HepG2 (cell line): ENCODE results near the gene ZNF367. TPM values are rescaled to one million over a fixed set of nuclear protein-coding genes. Genes with fewer than 3 reads are reported as not detected.
A peak's percentile ranks its signal among the peaks of the same experiment; 100 is the strongest.

Source experiments
- BCL6 ChIP-seq: IDR thresholded peaks from 2 replicates; pipeline ENCODE4 v1.6.1; 2016; ENCODE audit warnings: missing genetic modification reagents, missing compliant biosample characterization
- BRCA1 ChIP-seq: sonication (generic); formaldehyde crosslinking; IDR thresholded peaks from 2 replicates; pipeline ENCODE4 v1.4.0; 2020; ENCODE audit warnings: missing genetic modification reagents
- ELF4 ChIP-seq: sonication (generic); formaldehyde crosslinking; IDR thresholded peaks from 2 replicates; pipeline ENCODE4 v1.5.0; 2020; ENCODE audit warnings: missing genetic modification reagents, mild to moderate bottlenecking, moderate library complexity, borderline replicate concordance
- HOXA3 ChIP-seq: sonication (generic); formaldehyde crosslinking; IDR thresholded peaks from 2 replicates; pipeline ENCODE4 v1.5.0; 2020; ENCODE audit warnings: missing genetic modification reagents
- IRF2 ChIP-seq: IDR thresholded peaks from 2 replicates; pipeline ENCODE4 v1.6.1; 2018; ENCODE audit warnings: missing genetic modification reagents, missing compliant biosample characterization
- KMT2B ChIP-seq: IDR thresholded peaks from 2 replicates; pipeline ENCODE4 v1.6.1; 2016; ENCODE audit warnings: missing genetic modification reagents, missing compliant biosample characterization
- MXI1 ChIP-seq: IDR thresholded peaks from 3 replicates; pipeline ENCODE4 v1.6.1; 2012; ENCODE audit warnings: low read depth, low read length, inconsistent platforms, borderline replicate concordance
- RXRB ChIP-seq: IDR thresholded peaks from 2 replicates; pipeline ENCODE4 v1.6.1; 2016; ENCODE audit warnings: borderline replicate concordance, missing genetic modification reagents, missing compliant biosample characterization
- TAF1 ChIP-seq: sonication (generic); formaldehyde crosslinking; IDR thresholded peaks from 2 replicates; pipeline ENCODE4 v1.4.0; 2020; ENCODE audit warnings: missing genetic modification reagents
- ZBTB21 ChIP-seq: sonication (generic); formaldehyde crosslinking; IDR thresholded peaks from 2 replicates; pipeline ENCODE4 v1.4.0; 2020; ENCODE audit warnings: missing genetic modification reagents
- ZBTB38 ChIP-seq: sonication (generic); formaldehyde crosslinking; IDR thresholded peaks from 2 replicates; pipeline ENCODE4 v1.5.1; 2020; ENCODE audit warnings: mild to moderate bottlenecking, missing genetic modification reagents
- ZNF20 ChIP-seq: sonication (generic); formaldehyde crosslinking; IDR thresholded peaks from 2 replicates; pipeline ENCODE4 v1.4.0; 2020; ENCODE audit warnings: mild to moderate bottlenecking, moderate library complexity, missing genetic modification reagents
- ZNF331 ChIP-seq: sonication (generic); formaldehyde crosslinking; IDR thresholded peaks from 2 replicates; pipeline ENCODE4 v1.4.0; 2020; ENCODE audit warnings: missing genetic modification reagents
- ZNF451 ChIP-seq: sonication (generic); formaldehyde crosslinking; IDR thresholded peaks from 2 replicates; pipeline ENCODE4 v1.5.0; 2020; ENCODE audit warnings: mild to moderate bottlenecking, missing genetic modification reagents
- ZNF564 ChIP-seq: sonication (generic); formaldehyde crosslinking; IDR thresholded peaks from 2 replicates; pipeline ENCODE4 v1.8.1; 2023; ENCODE audit warnings: mild to moderate bottlenecking, missing genetic modification reagents
- ZNF670 ChIP-seq: sonication (generic); formaldehyde crosslinking; IDR thresholded peaks from 2 replicates; pipeline ENCODE4 v1.8.0; 2022; ENCODE audit warnings: mild to moderate bottlenecking, missing genetic modification reagents, borderline replicate concordance
- ZNF746 ChIP-seq: sonication (generic); formaldehyde crosslinking; IDR thresholded peaks from 2 replicates; pipeline ENCODE4 v1.8.0; 2022; ENCODE audit warnings: mild to moderate bottlenecking, missing genetic modification reagents
- ZNF839 ChIP-seq: sonication (generic); formaldehyde crosslinking; IDR thresholded peaks from 2 replicates; pipeline ENCODE4 v1.4.0; 2020; ENCODE audit warnings: missing genetic modification reagents, mild to moderate bottlenecking, borderline replicate concordance
- ZZZ3 ChIP-seq: sonication (generic); formaldehyde crosslinking; IDR thresholded peaks from 2 replicates; pipeline ENCODE4 v1.4.0; 2020; ENCODE audit warnings: missing genetic modification reagents, mild to moderate bottlenecking, borderline replicate concordance
- polyA plus RNA-seq, 8 experiments: library from polyadenylated mRNA; depleted of rRNA in 3 of 8; stranded (reverse) in 7 of 8; unstranded in 1 of 8; fragments of >200 nt; fragmentation: Illumina TruSeq in 4 of 8; extraction: Trizol in 4 of 8; gene quantifications; 2 replicates each; pipeline versions ENCODE4 v1.2.1 to v1.2.3, GENCODE V29; 2011 to 2016; ENCODE audit warnings: low read depth in 4 of 8, missing spikeins in 1 of 8, mixed read lengths in 1 of 8; ENCODE audit not compliant: insufficient read depth in 1 of 8
- total RNA-seq, 5 experiments: library from RNA; depleted of rRNA; stranded (reverse); fragments of >200 nt; fragmentation: Illumina TruSeq; extraction: Trizol; gene quantifications; 2 replicates each; pipeline ENCODE4 v1.2.3, GENCODE V29; 2016; ENCODE audit warnings: low read depth in 1 of 5
- TF ChIP-seq, protein P1 (sequence below): sonication (generic); formaldehyde crosslinking; IDR thresholded peaks from 2 replicates; pipeline ENCODE4 v1.4.0; 2020; ENCODE audit warnings: missing genetic modification reagents
- TF ChIP-seq, protein P2 (sequence below): sonication (generic); formaldehyde crosslinking; IDR thresholded peaks from 2 replicates; pipeline ENCODE4 v1.4.0; 2020; ENCODE audit warnings: low read depth, mild to moderate bottlenecking, missing genetic modification reagents
- TF ChIP-seq, protein P3 (sequence below): sonication (generic); formaldehyde crosslinking; IDR thresholded peaks from 2 replicates; pipeline ENCODE4 v1.4.0; 2020; ENCODE audit warnings: missing genetic modification reagents
- TF ChIP-seq, protein P4 (sequence below): sonication (generic); formaldehyde crosslinking; IDR thresholded peaks from 2 replicates; pipeline ENCODE4 v1.8.1; 2023; ENCODE audit warnings: mild to moderate bottlenecking, missing genetic modification reagents

The ZNF367 gene
- total and polyA plus RNA-seq, 2 of the 13 experiments (the other 11 are each of a cell fraction or from before 2014, with no cell fraction given): 2.9 to 7.7 TPM

DNA sequence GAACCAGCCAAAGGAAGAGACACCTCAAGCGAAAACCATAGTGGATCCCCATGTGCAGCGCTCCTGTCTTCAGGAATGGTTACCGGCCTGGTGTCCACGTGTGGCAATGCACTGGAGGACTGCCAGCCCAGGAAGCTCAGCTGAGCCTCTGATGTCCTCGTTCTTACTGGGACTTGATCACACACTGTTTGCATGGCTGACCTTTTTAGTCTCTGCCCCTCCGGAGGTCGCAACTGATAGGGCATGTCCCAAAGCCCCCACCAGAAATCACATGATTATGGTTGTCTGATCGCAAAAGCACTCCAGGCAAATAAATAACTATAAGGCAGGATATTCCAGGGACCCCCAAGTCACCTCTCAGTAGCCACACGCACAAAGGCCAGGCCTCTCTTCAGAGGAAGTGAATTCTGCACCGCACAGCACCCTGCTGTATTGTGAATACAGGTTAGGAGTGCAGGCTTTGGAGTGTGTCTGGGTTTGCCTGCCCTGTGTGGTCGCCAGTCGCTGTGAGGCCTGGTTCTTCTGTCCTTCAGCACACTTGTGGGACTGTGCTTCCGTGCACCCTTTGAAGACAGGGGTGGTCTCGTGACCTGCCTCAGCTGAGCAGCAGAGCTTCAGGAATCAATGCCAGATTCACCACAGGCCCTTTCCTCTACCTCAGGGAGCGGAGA, 18.4 kb upstream of the ZNF367 start (continued):
- TF ChIP-seq, protein P1, sequence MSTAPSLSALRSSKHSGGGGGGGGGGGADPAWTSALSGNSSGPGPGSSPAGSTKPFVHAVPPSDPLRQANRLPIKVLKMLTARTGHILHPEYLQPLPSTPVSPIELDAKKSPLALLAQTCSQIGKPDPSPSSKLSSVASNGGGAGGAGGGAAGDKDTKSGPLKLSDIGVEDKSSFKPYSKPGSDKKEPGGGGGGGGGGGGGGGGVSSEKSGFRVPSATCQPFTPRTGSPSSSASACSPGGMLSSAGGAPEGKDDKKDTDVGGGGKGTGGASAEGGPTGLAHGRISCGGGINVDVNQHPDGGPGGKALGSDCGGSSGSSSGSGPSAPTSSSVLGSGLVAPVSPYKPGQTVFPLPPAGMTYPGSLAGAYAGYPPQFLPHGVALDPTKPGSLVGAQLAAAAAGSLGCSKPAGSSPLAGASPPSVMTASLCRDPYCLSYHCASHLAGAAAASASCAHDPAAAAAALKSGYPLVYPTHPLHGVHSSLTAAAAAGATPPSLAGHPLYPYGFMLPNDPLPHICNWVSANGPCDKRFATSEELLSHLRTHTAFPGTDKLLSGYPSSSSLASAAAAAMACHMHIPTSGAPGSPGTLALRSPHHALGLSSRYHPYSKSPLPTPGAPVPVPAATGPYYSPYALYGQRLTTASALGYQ: 0 out of 2 replicates have a peak, but pooled peaks have one; percentile 49
- TF ChIP-seq IRF2 (CRISPR knock-in tag) (peak; percentile 86), ZNF746 (CRISPR knock-in tag) (0 out of 2 replicates have a peak, but pooled peaks have one; percentile 68), KMT2B (CRISPR knock-in tag) (no peak; the same call in 1 of the 2 replicates), BRCA1 (CRISPR knock-in tag) (peak; percentile 49; the same call in 1 of the 2 replicates), ZNF451 (CRISPR knock-in tag) (peak; percentile 67; the same call in 1 of the 2 replicates), ZBTB38 (CRISPR knock-in tag) (peak; percentile 87; the same call in 1 of the 2 replicates), ZZZ3 (CRISPR knock-in tag) (peak; percentile 64; the same call in 1 of the 2 replicates), RXRB (CRISPR knock-in tag) (peak; percentile 87), ELF4 (CRISPR knock-in tag) (peak; percentile 66; the same call in 1 of the 2 replicates), MXI1 (peak; percentile 90; the same call in 1 of the 3 replicates), ZBTB21 (CRISPR knock-in tag) (peak; percentile 38; the same call in 1 of the 2 replicates), ZNF564 (CRISPR knock-in tag) (no peak), BCL6 (CRISPR knock-in tag) (peak; percentile 48; the same call in 1 of the 2 replicates), ZNF670 (CRISPR knock-in tag) (peak; percentile 60; the same call in 1 of the 2 replicates), ZNF839 (CRISPR knock-in tag) (0 out of 2 replicates have a peak, but pooled peaks have one; percentile 63), ZNF331 (CRISPR knock-in tag) (peak; percentile 48; the same call in 1 of the 2 replicates), TAF1 (CRISPR knock-in tag) (peak; percentile 45), HOXA3 (CRISPR knock-in tag) (peak; percentile 75; the same call in 1 of the 2 replicates), ZNF20 (CRISPR knock-in tag) (no peak)
- TF ChIP-seq, protein P2, sequence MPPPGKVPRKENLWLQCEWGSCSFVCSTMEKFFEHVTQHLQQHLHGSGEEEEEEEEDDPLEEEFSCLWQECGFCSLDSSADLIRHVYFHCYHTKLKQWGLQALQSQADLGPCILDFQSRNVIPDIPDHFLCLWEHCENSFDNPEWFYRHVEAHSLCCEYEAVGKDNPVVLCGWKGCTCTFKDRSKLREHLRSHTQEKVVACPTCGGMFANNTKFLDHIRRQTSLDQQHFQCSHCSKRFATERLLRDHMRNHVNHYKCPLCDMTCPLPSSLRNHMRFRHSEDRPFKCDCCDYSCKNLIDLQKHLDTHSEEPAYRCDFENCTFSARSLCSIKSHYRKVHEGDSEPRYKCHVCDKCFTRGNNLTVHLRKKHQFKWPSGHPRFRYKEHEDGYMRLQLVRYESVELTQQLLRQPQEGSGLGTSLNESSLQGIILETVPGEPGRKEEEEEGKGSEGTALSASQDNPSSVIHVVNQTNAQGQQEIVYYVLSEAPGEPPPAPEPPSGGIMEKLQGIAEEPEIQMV (CRISPR knock-in tag): peak; percentile 78
- TF ChIP-seq, protein P3, sequence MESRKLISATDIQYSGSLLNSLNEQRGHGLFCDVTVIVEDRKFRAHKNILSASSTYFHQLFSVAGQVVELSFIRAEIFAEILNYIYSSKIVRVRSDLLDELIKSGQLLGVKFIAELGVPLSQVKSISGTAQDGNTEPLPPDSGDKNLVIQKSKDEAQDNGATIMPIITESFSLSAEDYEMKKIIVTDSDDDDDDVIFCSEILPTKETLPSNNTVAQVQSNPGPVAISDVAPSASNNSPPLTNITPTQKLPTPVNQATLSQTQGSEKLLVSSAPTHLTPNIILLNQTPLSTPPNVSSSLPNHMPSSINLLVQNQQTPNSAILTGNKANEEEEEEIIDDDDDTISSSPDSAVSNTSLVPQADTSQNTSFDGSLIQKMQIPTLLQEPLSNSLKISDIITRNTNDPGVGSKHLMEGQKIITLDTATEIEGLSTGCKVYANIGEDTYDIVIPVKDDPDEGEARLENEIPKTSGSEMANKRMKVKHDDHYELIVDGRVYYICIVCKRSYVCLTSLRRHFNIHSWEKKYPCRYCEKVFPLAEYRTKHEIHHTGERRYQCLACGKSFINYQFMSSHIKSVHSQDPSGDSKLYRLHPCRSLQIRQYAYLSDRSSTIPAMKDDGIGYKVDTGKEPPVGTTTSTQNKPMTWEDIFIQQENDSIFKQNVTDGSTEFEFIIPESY (CRISPR knock-in tag): peak; percentile 72
- TF ChIP-seq, protein P4, sequence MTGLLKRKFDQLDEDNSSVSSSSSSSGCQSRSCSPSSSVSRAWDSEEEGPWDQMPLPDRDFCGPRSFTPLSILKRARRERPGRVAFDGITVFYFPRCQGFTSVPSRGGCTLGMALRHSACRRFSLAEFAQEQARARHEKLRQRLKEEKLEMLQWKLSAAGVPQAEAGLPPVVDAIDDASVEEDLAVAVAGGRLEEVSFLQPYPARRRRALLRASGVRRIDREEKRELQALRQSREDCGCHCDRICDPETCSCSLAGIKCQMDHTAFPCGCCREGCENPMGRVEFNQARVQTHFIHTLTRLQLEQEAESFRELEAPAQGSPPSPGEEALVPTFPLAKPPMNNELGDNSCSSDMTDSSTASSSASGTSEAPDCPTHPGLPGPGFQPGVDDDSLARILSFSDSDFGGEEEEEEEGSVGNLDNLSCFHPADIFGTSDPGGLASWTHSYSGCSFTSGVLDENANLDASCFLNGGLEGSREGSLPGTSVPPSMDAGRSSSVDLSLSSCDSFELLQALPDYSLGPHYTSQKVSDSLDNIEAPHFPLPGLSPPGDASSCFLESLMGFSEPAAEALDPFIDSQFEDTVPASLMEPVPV (CRISPR knock-in tag): peak; percentile 27; the same call in 1 of the 2 replicates
